ENCODE results near the gene FRAS1.

The FRAS1 gene

DNA sequence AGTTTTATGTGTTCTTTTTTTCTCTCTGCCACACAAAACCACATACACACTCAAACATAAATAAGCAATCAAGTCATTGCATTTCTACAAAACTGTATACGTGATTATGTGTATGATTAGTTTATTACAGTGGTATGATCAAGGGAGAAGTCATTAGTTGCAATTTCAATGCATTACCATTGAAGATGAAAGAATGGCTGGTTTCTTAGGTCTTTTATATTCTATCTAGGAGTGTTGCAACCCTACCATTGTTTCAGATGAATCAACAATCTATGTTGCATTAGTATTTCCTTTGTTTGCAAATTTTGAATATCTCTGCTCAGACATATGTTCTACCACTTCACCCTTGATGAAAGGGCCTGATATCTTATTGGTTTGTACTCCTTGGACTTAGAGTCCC, 501.3 kb downstream of the FRAS1 start:
- no peak for DNase-seq

DNA sequence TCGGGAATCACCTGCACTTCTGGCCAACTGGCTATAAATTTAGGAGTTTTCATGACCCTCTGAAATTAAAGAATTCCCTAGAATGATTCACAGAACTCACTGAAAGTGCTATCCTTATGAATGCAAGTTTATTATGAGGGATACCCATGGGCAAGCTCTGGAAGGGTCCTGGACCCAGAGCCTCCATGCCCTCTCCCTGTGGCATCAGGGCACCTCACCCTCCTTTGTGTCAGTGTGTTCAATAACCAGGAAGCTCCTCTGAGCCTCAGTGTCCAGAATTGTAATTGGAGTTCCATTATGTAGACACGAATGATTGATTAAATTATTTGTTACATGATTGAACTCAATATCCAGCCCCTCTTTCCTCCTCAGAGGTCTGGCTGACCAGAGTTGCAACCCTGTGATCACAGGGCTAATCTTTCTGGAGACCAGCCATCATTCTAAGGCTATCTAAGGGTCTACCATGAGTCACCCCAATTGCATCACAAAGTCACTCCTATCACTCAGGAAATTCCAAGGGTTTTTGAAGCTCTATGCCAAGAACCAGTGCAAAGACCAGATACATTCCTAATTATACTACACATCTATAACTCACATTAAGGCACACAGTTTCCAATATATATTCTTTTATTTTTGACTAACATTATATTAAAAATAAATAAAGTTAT, 503.3 kb downstream of the FRAS1 start:
- no peak for DNase-seq

DNA sequence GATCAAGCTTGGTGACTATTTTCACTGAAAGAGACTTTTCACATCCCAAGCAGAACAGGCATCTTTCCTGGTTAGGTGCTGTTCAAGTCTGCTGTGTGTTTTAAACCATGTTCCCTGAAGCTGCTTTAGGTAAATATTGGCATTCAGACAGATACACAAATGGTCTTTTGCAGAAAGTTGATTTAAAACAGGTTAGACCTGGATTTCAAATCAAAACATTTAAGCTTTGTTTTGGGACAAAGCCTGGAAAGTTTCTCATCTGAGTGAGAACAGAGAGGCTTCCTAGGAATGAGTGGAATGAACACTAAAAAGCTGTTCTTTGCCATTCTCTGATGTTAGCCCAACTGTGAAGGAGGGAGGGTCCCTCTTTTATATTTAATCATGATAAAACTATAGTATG, 504.6 kb downstream of the FRAS1 start:
- DNase-seq, result no peak

DNA sequence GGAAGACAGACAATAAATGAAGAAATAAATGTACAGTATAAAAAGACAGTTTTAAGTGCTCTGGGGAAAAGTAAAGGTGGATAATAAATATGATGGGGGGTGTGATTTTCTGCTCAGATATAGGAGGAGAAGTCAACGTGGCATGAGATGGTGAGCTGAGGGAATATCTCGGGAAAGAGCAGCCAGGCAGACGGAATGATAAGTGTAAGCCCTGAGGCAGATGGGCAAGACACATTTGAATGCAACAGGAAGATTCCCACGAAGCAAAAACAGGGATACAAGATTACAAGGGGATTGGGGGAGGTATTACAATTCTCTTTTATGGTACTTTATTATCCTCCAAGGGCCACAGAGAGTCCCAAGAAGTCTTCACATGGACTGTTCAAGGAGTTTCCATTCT, 505.6 kb downstream of the FRAS1 start:
- DNase-seq, result no peak

DNA sequence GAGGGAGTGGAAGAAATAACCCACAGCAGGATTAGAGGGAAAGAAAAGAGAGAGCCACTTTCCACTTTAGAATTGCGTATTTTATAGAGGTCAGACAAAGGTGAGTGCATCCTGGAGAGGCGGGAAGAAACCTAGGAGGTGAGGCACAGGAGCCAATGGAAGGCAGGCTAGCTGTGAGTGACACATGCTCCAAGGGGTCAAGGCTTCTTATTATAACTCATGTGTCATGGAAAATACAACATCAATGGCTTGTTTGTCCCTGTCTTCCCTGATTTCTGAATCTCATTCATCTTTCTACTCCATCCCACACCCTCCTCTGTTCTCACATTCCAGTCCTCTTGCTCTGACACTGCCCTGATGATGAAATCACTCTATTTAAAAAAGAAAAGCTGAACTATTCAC, 508.8 kb downstream of the FRAS1 start:
- no peak for DNase-seq

DNA sequence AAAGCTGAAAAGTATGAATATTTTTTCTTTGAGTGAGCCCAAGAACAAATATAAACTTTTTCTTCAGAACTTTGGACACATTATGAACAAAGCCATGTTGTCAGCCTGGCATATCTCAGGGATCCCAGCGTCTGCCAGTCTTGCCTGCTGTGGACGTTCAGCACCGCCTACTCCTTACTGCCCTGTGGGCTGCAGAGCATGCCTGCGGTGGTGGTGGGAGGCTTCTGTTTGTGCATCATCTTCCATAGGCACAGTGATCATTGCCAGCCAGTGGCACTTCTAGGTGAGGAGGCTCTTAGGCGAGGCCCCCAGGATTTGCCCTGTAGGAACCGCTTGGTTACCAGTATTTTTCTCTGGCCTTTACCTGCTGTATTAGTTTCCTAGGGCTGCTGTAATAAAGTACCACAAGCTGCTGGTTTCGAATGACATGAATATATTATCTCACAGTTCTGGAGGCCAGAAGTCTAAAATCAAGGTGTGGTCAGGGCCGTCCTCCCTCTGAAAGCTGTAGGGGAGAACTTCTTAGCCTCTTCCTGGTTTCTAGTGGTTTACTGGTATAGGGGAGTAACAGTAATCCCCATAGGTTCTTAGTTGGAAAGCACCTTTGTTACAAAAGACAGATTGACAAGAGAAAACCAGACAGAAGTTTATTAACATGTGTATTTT, 509.8 kb downstream of the FRAS1 start:
- DNase-seq, result no peak

DNA sequence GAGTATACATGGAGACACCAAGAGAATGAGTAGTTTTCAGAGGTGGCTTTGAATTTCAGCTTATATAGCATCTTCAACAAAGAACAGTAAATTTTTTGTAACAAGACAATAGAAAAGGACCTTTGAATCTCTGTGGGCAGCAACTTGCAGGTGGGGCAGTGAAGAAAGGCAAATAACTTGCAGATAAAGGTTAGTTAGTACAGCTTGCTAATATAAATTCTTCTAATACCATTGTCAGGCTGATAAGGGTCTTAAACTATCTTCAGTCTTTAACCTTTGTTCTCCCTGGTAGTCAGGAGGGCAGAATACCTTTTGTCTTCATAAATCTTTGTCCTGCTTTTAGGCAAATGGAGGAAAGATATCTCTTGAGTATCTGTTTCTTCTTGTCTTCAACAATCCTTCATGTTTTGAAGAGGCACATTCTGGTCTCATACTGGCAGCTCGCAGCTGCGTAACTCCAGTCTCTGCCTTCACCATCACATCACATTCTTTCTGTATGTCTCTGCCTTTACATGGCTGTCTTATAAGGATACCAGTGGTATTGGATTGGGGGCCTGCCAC, 510.5 kb downstream of the FRAS1 start:
- DNase-seq, result no peak

DNA sequence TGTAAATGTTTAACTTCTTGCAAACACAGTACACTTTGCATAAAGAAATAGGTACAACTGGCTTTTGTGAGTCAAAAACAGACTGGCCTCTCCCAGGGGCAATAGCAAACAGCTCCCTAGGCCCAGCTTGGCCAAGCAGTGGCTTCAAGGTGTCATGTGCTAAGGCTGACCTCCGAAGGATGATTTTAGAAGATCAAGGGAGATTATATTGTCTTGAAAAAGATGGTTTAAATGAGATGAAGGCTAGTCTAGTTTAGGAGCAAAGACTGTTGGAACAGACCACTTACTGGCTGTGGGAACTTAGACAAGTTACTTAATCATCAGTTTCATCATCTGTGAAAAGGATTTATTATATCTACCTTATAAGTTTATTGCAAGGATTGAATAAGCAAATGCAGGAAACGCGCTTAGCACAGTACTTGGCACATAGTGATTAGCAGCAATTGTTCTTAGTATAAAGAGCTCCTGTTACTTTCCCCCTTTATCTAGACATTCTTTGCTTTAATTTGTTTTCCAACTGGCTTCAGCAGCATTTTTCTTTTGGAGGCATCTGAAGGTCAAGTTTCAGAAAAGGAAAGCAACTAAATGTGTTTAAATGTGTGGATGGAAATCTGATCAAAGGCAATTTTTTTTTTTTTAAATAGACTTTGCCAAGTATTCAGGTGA, 511.6 kb downstream of the FRAS1 start:
- DNase-seq, result no peak

DNA sequence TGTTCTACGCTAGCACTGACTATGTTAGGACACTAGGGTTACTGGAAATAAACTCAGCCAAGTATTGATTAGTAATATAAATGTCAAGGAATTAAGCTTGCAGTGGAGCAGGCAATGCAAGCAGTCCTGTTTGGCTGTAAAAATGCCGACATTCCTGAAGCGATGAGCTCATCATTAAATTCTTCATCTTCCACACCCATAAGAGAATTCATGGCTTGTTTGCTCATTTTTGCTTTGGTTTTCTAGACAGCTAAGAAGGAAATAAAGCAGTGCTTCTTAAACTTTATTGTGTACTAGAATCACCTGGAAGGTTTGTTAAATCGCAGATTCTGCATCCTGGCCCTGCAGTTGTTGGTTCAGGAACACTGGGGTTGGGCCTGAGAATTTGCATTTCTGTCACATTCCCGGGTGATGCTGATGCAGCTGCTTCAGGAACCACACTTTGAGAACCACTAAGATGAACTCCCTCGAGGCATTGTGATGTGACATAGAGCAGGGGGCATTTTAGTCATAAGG, 512.2 kb downstream of the FRAS1 start:
- DNase-seq, result no peak

DNA sequence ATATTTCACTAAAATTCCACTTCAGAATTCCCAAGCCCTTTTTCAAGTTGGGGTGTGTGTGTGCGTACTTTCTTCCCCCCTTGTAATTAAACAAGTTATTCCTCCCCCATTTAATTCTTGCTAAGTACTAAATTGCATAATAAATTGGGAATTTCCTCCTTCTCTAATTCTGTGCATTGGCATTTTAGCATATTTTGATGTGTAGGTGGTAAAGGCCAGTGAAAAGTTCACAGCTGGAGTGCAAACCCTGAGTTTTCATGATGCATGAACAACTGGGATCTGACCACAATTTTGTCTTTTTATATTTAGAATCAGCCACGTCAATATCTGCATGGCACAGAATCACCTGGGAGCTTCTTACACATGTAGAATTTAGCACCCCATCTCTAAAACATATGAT, 513.0 kb downstream of the FRAS1 start:
- no peak for DNase-seq

DNA sequence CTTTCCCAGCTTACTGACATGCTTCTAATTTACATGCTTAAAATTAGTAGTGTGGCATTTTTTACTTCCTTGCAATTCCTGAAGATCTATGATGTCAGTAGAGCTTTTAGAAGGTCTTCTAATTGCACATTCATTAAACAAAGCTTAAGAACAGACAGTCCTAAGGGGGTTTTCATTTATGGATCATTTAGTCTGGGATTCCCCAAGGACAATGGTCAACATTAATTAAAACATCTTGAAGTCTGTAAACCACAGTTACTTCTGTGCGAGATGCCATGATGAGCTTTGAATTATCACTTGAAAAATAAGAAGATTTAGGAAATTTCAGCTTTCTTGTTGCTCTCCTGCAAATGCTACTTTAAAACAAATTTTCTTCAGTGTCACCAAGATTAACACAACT, 514.7 kb downstream of the FRAS1 start:
- DNase-seq, result no peak

DNA sequence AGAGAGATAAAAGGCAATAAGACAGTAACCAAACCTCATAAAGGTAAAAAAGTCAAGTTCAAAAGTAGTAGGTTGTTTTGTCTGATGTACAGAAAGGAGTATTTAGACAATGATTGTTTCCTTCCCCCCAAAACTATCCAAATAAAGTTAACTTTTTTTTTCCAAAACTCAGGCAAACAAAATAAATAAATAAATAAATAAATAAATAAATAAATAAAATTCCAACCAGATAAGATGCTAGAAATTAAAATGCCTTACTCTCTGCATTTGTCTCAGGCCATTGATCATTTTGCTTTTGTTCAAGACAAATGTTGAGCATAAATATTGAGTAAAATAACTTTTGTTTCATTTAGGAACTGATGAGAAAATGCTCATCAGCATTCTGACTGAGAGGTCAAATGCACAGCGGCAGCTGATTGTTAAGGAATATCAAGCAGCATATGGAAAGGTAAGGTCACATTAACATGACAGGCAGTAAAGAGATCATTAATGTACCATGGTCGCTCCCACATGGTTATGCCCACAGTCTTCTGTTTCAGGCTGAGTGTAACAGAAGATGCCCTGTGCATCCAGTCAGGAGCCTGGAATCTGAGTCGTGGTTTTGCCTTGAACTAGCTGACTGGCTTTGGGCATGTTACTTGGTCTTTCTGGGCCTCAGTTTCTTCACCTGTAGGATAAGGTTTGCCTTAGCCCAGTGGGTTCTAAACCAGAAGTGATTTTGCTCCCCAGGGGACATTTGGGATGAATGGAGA, 521.7 kb downstream of the FRAS1 start:
- DNase-seq, result no peak

DNA sequence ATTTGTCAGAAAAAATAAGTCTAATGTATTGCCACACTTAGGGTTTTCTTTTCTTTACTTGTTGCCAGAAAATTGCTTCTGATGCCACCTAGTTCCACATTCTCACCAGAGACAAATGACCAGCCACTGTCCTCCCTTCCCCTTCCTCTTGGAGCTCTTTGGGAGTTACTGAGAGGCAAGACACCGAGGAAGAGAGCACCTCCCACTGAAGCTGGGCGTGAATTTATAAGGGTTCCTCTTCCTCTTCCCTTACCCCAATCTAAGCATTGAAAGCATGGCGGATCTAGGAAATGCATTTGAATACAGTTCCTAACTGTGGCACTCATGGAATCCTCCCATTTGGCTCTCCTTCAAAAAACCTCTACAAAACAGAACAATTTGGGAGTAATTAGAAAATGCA, 524.5 kb downstream of the FRAS1 start:
- no peak for DNase-seq

DNA sequence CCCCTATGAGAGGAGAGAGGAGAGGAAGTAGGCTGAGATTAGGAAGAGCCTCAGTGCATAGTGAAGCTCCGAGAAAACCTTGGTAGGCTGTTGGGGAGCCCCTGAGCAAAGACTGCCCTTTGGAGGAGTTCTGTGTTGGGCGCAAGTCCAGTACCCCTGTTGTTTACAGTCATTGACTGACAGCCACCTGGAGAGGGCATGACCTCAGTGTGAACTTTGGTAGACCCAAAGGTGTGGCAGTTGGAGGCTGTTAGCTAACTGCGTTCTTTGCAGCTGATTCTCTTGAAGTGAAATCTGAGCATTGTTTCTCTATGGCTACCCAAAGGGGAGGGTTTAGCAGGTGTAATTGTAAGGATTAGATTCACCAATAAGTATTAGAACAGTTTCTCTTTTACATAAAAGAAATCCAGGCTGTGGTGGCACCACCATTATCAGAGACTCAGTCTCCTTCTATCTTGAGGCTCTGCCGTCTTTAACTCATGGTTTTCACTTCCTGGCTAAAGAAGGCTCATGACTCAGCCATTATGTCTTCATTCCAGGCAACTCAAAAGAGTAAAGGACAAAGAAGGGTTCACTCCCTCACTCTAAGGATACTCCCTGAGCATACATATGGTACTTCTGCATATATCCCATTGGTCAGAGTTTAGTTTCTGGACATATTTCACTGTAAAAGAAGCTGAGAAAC, 527.9 kb downstream of the FRAS1 start:
- no peak for DNase-seq

DNA sequence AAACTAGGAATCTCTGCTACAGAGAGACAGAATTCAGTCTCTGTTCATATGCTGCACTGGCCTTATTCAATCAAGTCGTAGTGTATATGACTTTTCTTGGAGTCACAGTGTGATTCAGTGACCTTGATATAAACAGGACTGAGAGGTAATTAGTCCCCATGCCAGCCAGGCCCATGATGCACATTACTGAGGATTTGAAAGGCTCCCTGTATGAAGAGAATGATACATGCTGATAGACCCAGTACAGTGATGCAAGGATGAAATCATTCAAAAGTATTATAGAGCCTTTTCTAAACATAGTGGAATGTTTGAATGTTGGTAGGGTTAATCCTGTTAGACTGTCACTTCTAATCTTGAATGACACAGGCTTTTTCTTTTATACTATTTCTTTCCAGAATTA, 528.5 kb downstream of the FRAS1 start:
- DNase-seq, result no peak

DNA sequence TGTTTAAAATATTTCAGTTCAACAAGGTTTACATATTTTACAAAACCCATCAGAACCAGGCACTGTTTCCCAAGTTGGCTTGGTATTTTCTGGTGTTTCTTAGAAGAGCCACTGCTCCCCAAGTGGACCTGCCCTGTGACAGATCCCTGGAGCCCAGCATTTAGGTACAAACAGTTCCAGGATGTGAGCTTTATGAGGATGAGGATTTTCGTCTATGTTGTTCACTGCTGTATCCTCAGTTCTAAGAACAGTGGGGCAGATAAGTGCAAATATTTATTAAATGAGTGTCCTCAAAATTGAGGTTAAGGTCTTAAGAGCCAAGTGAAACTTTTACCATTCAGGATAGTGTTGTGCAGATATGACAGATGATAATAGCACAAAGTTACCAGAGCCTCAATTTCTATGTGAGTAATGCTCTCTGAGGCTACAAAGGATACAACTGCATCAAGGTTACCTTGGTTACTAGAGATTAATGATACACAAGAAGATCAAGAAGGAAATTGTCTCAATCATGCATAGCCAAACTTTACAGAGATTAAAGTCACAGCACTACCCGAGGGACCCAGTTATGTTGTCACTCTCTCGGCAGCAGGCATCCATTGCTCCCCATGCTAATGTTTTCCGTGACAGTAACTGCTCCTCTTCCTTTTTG, 531.9 kb downstream of the FRAS1 start:
- no peak for DNase-seq

DNA sequence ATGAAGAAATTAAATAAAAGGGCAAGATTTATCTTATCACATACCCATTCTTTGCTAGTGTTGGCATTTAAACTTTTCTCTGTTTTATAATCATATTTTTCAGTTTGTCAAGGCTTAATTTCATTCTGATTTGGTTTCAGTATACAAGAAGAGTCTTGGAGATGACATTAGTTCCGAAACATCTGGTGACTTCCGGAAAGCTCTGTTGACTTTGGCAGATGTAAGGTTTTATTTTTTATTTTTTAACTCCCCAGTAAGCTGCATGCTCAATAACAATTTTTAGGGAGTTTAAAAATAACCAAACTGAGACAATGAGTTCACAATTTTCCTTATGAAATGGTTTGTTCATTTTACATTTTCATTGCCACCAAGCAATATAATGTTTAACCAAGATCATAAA, 534.3 kb downstream of the FRAS1 start:
- no peak for DNase-seq

DNA sequence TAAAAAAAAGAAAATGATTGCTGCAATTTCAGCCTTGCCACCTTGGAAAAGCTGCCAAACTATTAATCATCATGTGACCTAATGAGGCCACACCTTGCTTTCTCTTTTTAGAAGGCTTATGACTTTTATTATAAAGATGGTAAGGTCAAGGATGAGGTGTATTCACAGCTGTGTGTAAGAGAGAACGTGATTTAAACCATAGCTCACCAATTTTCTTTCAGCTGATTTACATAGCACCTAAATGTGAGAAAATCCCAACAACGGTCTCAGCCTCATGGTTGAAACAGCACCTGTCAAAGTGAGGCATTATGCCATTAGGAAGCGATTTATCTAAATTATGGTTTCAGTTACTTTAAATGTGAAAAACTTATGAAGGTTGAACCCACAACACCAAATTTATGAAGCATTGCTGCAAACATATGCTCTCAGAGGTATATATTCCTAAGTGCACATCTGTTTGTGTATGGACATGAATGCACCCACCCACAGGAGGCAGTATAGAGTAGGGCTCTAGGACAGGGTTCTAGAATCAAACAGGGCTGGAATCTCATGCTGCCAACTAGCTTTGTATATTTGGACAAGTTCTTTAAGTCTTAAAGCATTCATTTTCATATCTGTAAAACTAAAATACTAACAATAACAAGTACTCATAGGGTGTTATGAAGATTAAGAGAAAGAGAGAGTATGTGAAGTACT, 535.1 kb downstream of the FRAS1 start:
- DNase-seq, result no peak
